Measurements from ENCODE around the gene CELA2B.
"Not testable (repeated sequence)": the region's sequence is repeated elsewhere in the genome, so short reads cannot be mapped to it uniquely, and the experiment has no call there.

The CELA2B gene

GRCh38 chr1:15476927-15477326, 1.0 kb downstream of the CELA2B start:
- H3K4me3 ChIP-seq (ENCODE audit: low read depth, low read length), result no peak overlapping the region
- no peaks in the 10 kb centered on the region for H3K36me3 ChIP-seq
- no peak for DNase-seq
- H3K4me1 ChIP-seq, result no peaks in the 10 kb centered on the region
- no peak for TF ChIP-seq CTCF (IDR thresholded peaks at IDR 0.05; ENCODE audit: low read depth, low read length)
- H3K27me3 ChIP-seq, result no peaks in the 10 kb centered on the region
- H3K9me3 ChIP-seq, result no peaks in the 10 kb centered on the region

GRCh38 chr1:15477646-15478212, 1.8 kb downstream of the CELA2B start:
- no peaks in the 10 kb centered on the region for H3K27me3 ChIP-seq
- no peak for DNase-seq
- TF ChIP-seq CTCF (IDR thresholded peaks at IDR 0.05; ENCODE audit: low read depth, low read length), result no peak

GRCh38 chr1:15479654-15480347, 3.9 kb downstream of the CELA2B start:
- no peaks in the 10 kb centered on the region for H3K9me3 ChIP-seq
- H3K4me1 ChIP-seq, result no peaks in the 10 kb centered on the region
- TF ChIP-seq CTCF (IDR thresholded peaks at IDR 0.05; ENCODE audit: low read depth, low read length), result no peak
- no peak overlapping the region for H3K4me3 ChIP-seq (ENCODE audit: low read depth, low read length)
- H3K36me3 ChIP-seq, result no peaks in the 10 kb centered on the region
- no peak for DNase-seq
- no peaks in the 10 kb centered on the region for H3K27me3 ChIP-seq

More at GRCh38 chr1:15477646-15478212, 1.8 kb downstream of the CELA2B start:
- no peak overlapping the region for H3K4me3 ChIP-seq (ENCODE audit: low read depth, low read length)
- no peaks in the 10 kb centered on the region for H3K4me1 ChIP-seq
- no peaks in the 10 kb centered on the region for H3K9me3 ChIP-seq
- H3K36me3 ChIP-seq, result no peaks in the 10 kb centered on the region

GRCh38 chr1:15482455-15482854, 6.6 kb downstream of the CELA2B start:
- not testable (repeated sequence) for DNase-seq; H3K4me3 ChIP-seq (ENCODE audit: low read depth, low read length); H3K9me3 ChIP-seq; H3K36me3 ChIP-seq; H3K4me1 ChIP-seq; H3K27me3 ChIP-seq

- not testable (repeated sequence) for DNase-seq; H3K36me3 ChIP-seq; H3K4me3 ChIP-seq (ENCODE audit: low read depth, low read length); H3K4me1 ChIP-seq; H3K27me3 ChIP-seq; H3K9me3 ChIP-seq
Observed at GRCh38 chr1:15482983-15483543, 7.2 kb downstream of the CELA2B start.

- no peaks in the 10 kb centered on the region for H3K36me3 ChIP-seq
- DNase-seq, result no peak
- no peak overlapping the region for H3K4me3 ChIP-seq (ENCODE audit: low read depth, low read length)
- TF ChIP-seq CTCF (IDR thresholded peaks at IDR 0.05; ENCODE audit: low read depth, low read length), result no peak
- no peaks in the 10 kb centered on the region for H3K4me1 ChIP-seq
- H3K9me3 ChIP-seq, result no peaks in the 10 kb centered on the region
- no peaks in the 10 kb centered on the region for H3K27me3 ChIP-seq
Observed at GRCh38 chr1:15483971-15484370, 8.1 kb downstream of the CELA2B start.

GRCh38 chr1:15484443-15484842, 8.5 kb downstream of the CELA2B start:
- H3K4me1 ChIP-seq; DNase-seq; H3K36me3 ChIP-seq; H3K27me3 ChIP-seq; H3K9me3 ChIP-seq; H3K4me3 ChIP-seq (ENCODE audit: low read depth, low read length): not testable (repeated sequence)
